Measurements from ENCODE around the gene RBFOX2. TPM values are rescaled to one million over a fixed set of nuclear protein-coding genes. Genes with fewer than 3 reads are reported as not detected.
A peak's percentile ranks its signal among the peaks of the same experiment; 100 is the strongest.
"Not testable (repeated sequence)": the region's sequence is repeated elsewhere in the genome, so short reads cannot be mapped to it uniquely, and the experiment has no call there.

Gene RBFOX2
- total RNA-seq, 1 donor from 2014 or later, result 210 TPM

GRCh38 chr22:36027579-36027934, 1.1 kb downstream of the RBFOX2 start:
- peak in 1 of 2 experiments; percentile 42 for DNase-seq (ENCODE audit: low spot score in 2 of 2, unreplicated experiment in 2 of 2)
- Mint-ChIP-seq H3K4me3 (peak overlapping the region; percentile 84), H3K9me3 (no peaks in the 10 kb centered on the region), H3K4me1 (peaks cover 41% of the 10 kb centered on the region), H3K27me3 (ENCODE audit: low read depth) (no peaks in the 10 kb centered on the region), H3K27ac (peak overlapping the region; percentile 93), H3K36me3 (peaks cover 6% of the 10 kb centered on the region)
- TF ChIP-seq CTCF (IDR thresholded peaks at IDR 0.05; ENCODE audit: unreplicated experiment), result no peak

- H3K36me3 Mint-ChIP-seq, result peaks cover 6% of the 10 kb centered on the region
- TF ChIP-seq CTCF (IDR thresholded peaks at IDR 0.05; ENCODE audit: unreplicated experiment), result no peak
- H3K27ac Mint-ChIP-seq, result peak overlapping the region; percentile 93
- peaks cover 49% of the 10 kb centered on the region for H3K4me1 Mint-ChIP-seq
- DNase-seq (ENCODE audit: low spot score in 2 of 2, unreplicated experiment in 2 of 2), result no peak
- no peaks in the 10 kb centered on the region for H3K9me3 Mint-ChIP-seq
- H3K27me3 Mint-ChIP-seq (ENCODE audit: low read depth), result no peaks in the 10 kb centered on the region
- peak overlapping the region; percentile 84 for H3K4me3 Mint-ChIP-seq
These were observed 1.9 kb downstream of the RBFOX2 start for GRCh38 chr22:36026741-36027140.

- H3K9me3 Mint-ChIP-seq, result no peaks in the 10 kb centered on the region
- no peaks in the 10 kb centered on the region for H3K27me3 Mint-ChIP-seq (ENCODE audit: low read depth)
- TF ChIP-seq CTCF (IDR thresholded peaks at IDR 0.05; ENCODE audit: unreplicated experiment), result no peak
- H3K36me3 Mint-ChIP-seq, result peaks cover 6% of the 10 kb centered on the region
- H3K4me1 Mint-ChIP-seq, result peaks cover 58% of the 10 kb centered on the region
- H3K4me3 Mint-ChIP-seq, result no peak overlapping the region
- peak overlapping the region; percentile 88 for H3K27ac Mint-ChIP-seq
- DNase-seq (ENCODE audit: low spot score in 2 of 2, unreplicated experiment in 2 of 2), result no peak
These were observed 5.9 kb downstream of the RBFOX2 start for GRCh38 chr22:36022697-36023096.

GRCh38 chr22:36022162-36022561, 6.5 kb downstream of the RBFOX2 start:
- peaks cover 6% of the 10 kb centered on the region for H3K36me3 Mint-ChIP-seq
- H3K4me3 Mint-ChIP-seq, result peak overlapping the region; percentile 10
- peak overlapping the region; percentile 88 for H3K27ac Mint-ChIP-seq
- no peaks in the 10 kb centered on the region for H3K9me3 Mint-ChIP-seq
- H3K27me3 Mint-ChIP-seq (ENCODE audit: low read depth), result no peaks in the 10 kb centered on the region
- DNase-seq (ENCODE audit: low spot score in 2 of 2, unreplicated experiment in 2 of 2), result no peak
- TF ChIP-seq CTCF (IDR thresholded peaks at IDR 0.05; ENCODE audit: unreplicated experiment), result no peak
- peaks cover 57% of the 10 kb centered on the region for H3K4me1 Mint-ChIP-seq

GRCh38 chr22:36021606-36022153, 6.9 kb downstream of the RBFOX2 start:
- peaks cover 58% of the 10 kb centered on the region for H3K4me1 Mint-ChIP-seq
- peak overlapping the region; percentile 88 for H3K27ac Mint-ChIP-seq

GRCh38 chr22:36020865-36021264, 7.8 kb downstream of the RBFOX2 start:
- not testable (repeated sequence) for H3K27ac Mint-ChIP-seq; H3K9me3 Mint-ChIP-seq; H3K4me3 Mint-ChIP-seq; DNase-seq (ENCODE audit: low spot score in 2 of 2, unreplicated experiment in 2 of 2); H3K36me3 Mint-ChIP-seq; H3K27me3 Mint-ChIP-seq (ENCODE audit: low read depth)
- peaks cover 60% of the 10 kb centered on the region for H3K4me1 Mint-ChIP-seq

More at GRCh38 chr22:36021606-36022153, 6.9 kb downstream of the RBFOX2 start:
- no peaks in the 10 kb centered on the region for H3K27me3 Mint-ChIP-seq (ENCODE audit: low read depth)
- DNase-seq (ENCODE audit: low spot score in 2 of 2, unreplicated experiment in 2 of 2), result no peak
- no peak for TF ChIP-seq CTCF (IDR thresholded peaks at IDR 0.05; ENCODE audit: unreplicated experiment)
- H3K9me3 Mint-ChIP-seq, result no peaks in the 10 kb centered on the region
- peak overlapping the region; percentile 10 for H3K4me3 Mint-ChIP-seq
- H3K36me3 Mint-ChIP-seq, result peaks cover 6% of the 10 kb centered on the region
